NCI-H2227 (cell line): ENCODE measurements around the gene PRKG1.
A peak's percentile ranks its signal among the peaks of the same experiment; 100 is the strongest.

ENCODE experiments used
- DNase-seq: peaks from one replicate; lab custom pipeline; 2025; ENCODE audit not compliant: unreplicated experiment; lab: John Stamatoyannopoulos, UW

The PRKG1 gene

GRCh38 chr10:51964630-51965029, 890.3 kb downstream of the PRKG1 start:
- no peak for DNase-seq

DNA sequence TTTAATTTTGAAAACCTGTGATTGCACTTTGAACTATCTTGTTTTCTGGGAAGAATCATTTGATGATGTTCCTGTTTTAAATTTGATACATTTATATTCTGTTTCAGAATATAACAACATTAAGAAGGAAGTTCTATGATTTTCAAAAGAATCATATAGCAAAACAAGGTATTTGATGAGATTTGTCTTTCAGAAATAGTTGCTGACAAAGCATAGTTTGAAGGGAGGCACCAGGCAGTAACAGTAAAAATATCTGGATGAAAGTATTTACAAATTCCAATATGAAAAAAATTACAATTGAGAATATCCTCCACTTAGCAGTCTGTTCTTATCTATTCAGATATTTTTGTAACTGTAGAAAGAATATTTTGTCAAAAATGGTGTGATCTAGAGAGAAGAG, 891.2 kb downstream of the PRKG1 start:
- DNase-seq, result no peak

DNA sequence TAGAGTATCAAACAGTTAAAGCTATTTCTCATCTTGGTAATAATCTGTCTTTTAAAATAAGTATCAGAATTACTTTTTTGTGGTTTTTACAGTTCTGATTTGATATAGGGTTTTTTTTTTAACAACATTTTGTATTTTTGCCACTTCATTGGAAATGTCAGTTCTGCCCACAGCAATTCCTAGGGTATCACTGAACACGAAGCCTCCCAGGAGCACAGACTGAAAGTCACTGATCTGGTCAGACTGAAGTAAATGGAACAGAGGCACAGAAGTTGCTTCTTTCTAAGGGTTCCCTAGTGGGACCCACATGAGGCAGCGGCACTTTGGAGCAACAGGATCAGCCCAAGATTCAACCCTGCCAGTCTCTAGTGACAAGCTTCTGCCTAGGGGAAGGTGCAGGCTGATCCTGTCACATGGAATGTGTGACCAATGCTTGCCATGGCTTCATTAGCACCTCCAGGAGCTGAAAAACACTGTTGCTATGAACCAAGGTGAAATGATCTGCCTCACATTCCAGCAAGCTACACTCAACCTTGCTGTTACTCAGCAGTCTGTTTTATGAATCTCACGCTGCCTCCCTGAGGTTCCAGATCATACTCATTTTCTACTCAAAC, 898.6 kb downstream of the PRKG1 start:
- no peak for DNase-seq

DNA sequence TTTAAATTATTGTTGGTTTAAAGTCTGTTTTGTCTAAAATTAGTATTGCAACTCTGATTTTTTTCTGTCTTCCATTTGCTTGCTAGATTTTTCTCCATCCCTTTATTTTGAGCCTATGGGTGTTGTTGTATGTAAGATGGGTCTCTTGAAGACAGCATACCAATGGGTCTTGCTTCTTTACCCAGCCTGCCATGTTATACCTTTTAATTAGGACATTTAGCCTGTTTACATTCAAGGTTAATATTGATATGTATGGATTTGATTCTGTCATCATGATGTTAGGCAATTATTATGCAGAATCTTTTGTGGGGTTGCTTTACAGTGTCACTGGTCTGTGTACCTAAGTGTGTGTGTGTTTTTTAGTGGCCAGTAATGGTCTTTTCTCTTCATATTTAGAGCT, 906.5 kb downstream of the PRKG1 start:
- DNase-seq, result no peak

DNA sequence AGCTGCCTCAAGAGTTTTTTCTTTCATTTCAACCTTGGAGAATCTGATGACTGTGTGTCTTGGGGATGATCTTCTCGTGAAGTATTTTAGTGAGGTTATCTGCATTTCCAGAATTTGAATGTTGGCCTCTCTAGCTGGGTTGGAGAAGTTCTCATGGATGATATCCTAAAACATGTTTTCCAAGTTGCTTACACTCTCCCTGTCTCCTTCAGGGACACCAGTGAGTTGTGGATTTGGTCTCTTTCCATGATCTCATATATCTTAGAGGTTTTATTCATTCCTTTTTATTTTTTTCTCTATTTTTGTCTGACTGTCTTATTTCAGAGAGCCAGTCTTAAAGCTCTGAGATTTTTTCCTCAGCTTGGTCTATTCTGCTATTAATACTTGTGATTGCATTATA, 907.4 kb downstream of the PRKG1 start:
- DNase-seq, result no peak

- no peak for DNase-seq
Observed at GRCh38 chr10:51983481-51983880, 909.2 kb downstream of the PRKG1 start.

DNA sequence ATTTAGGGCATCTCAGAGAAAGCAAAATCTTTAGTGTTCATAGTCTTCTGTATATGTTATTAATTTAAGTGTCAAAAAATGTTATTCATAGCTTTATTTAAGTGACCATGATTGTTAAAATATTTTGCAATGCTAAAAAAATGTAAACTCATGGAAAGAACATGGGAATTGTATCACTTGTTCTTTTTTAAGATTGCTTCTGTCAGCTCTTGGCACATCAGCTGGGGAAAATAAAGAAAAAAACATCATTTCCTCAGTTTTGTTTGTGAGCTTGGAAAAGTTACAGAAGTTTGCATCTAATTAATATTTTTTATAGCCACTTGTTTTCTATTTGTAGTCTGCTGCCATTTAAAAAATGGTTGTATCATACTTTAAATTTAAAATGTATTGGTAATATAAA, 911.0 kb downstream of the PRKG1 start:
- DNase-seq, result no peak

DNA sequence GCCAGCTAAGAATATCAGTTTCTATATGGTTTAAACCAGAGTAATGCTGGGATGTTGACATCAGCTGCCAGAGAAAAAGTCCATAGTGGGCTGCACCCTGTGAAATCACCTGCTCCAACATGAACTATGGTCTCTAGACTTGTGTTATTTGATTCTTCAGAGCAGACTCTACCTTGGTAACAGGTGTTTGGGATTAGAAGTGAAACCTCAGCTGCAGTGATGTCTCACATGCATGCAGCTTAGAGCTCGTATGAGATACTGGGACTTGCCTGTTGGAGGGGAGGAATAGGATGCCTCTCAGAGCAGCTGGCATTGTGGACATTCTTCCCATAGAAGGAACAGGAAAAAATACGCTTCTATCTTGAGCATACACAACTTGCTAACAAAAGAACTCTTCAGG, 912.2 kb downstream of the PRKG1 start:
- no peak for DNase-seq

- DNase-seq, result no peak
Observed at GRCh38 chr10:51993475-51993874, 919.2 kb downstream of the PRKG1 start.

- DNase-seq, result no peak
Observed at GRCh38 chr10:51999096-51999495, 924.8 kb downstream of the PRKG1 start.

GRCh38 chr10:52004342-52004949, 930.2 kb downstream of the PRKG1 start:
- peak; percentile 30 for DNase-seq

DNA sequence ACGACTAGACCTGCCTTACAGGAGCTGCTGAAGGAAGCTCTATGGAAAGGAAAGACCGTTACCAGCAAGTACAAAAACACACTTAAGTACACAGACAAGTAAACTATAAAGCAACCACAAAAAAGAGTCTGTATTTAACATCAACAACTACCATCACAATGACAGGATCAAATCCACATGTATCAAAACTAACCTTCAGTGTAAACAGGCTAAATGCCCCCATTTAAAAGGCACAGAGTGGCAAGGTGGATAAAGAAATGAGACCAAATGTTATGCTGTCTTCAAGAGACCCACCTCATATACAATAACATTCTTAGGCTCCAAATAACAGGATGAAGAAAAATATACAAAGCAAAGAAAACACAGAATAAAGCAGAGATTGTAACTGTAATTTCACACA, 932.8 kb downstream of the PRKG1 start:
- no peak for DNase-seq

- no peak for DNase-seq
Observed at GRCh38 chr10:52011118-52011517, 936.8 kb downstream of the PRKG1 start.

DNA sequence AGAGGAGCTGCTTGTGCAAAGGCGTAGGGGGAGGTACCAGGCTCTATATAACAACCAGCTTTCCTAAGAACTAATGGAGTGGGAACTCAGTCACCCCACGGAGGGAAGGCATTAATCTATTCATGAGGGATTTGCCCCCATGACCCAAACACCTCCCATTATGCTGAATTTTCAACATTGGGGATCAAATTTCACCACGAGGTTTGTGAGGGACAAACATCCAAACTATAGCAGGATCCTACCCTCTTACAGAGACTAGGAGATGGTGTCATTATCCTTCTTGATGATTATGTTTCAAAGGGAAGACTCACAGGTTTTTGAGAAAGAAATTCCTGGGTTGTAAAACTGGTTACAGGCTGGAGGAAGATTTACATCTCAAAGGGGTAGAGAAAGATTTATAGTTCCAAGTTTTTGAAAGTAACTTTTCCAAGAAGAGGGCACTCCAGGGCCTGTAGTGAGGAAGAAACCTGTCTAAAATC, 944.8 kb downstream of the PRKG1 start:
- DNase-seq, result no peak

GRCh38 chr10:52019656-52020055, 945.4 kb downstream of the PRKG1 start:
- no peak for DNase-seq

GRCh38 chr10:52020173-52020572, 945.9 kb downstream of the PRKG1 start:
- no peak for DNase-seq

GRCh38 chr10:52020702-52021101, 946.4 kb downstream of the PRKG1 start:
- no peak for DNase-seq

DNA sequence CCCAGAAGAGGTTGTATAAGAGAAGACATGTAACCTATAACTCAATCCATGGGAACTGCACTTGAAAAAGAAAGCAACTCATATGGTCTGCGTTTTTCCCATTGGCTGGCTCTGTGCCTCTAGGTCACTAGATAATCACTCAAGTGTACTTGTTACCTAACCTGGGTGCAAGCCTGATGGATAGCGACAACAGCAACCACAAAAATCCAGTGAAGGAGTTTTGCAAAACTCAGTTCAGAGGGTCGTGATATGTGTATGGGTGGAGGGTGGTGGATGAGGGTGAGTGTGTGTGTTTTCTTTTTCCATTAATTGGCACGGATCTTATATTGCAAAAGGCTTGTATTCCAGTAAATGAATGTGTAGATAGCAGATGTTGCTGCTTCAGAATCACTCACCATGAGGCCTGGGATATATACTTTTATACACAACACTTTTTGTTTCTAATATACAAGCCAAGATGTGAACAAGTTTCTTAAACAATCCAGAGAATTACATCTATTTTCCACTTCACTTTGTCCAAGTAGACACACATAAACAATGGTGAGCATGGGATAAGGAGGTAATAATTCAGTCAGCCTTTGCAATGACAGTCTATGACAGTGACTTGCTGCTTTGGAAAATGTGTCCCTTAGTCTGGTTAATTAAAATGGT, 952.9 kb downstream of the PRKG1 start:
- no peak for DNase-seq

GRCh38 chr10:52028523-52028858, 954.2 kb downstream of the PRKG1 start:
- no peak for DNase-seq

DNA sequence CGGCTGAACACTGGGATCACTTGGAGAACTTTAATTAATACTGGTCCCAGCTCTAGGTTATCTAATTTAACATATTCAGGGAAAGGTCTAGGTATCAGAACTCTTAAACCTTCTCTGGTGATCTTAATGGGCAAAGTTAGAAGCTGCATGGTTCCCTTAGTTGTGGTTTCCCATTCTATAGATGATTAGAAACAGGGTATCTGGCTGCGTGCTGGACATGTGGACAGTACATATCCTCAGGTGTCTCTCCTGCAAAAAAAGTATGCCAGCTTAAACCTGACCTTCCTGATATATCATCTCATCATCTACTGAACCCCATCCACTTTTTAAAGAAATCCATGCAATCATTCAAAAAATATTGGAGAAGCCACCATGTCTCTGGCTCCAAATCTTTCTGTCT, 955.3 kb downstream of the PRKG1 start:
- DNase-seq, result no peak

DNA sequence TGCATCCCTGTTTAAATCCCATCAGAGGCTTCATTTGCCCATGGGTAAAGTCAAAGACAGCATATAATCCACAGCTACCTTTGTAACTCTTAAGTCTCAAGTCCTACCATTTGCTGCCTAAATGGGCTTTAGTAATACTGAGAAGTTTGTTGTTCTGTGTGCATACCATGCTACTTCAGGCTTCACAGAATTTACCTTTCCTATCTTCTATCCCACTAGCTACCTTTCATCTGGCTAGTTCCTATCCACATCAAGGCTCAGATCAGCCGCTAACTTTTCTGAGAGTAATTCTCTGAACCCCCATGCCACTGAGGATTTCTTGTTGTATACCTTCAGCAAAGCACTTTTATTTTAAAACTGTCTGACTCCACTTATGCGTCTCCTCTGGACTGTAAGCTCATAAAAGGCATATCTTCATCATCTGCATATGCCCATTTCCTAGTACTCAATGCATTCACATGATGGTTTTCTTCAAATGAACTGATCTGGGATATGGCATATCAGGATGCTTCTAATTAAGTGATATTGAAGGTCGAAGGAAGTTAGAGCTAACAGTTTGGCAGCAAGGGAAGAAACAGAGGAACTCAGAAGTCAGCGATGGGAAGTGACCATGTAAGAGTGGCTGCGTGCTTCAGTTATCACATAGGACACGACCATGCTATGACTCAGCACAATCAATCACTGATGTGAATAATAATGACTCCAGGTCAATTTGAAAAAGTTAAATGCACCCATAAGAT, 955.9 kb downstream of the PRKG1 start:
- no peak for DNase-seq

GRCh38 chr10:52030975-52031374, 956.7 kb downstream of the PRKG1 start:
- DNase-seq, result no peak
